Stromal cell of bone marrow (primary cell): ENCODE data around the gene SDC3.

Experiments
- DNase-seq: peaks from one replicate; pipeline ENCODE4 v3.0.0-alpha.2; 2012; ENCODE audit warnings: low read depth

SDC3 gene

DNA sequence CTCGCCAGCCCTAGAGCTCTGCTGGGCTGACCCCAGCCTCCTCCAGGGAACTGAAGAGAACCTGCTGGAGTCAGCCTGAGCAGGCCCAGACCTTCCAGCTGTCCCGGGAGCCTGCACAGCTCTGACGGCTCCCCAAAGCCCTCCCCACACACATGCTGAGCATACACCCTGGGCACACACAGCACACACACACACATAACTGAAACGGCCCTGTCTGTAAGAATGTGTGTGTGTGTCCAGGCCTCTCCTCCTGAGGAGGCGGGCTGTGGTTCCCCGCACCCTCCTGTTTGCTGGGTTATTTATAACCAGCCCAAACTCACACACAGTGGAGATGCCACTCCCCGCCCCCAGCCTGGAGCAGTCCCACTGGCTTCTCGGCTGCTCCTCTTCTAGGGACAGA, 20.2 kb downstream of the SDC3 start:
- DNase-seq: peak; percentile 43

DNA sequence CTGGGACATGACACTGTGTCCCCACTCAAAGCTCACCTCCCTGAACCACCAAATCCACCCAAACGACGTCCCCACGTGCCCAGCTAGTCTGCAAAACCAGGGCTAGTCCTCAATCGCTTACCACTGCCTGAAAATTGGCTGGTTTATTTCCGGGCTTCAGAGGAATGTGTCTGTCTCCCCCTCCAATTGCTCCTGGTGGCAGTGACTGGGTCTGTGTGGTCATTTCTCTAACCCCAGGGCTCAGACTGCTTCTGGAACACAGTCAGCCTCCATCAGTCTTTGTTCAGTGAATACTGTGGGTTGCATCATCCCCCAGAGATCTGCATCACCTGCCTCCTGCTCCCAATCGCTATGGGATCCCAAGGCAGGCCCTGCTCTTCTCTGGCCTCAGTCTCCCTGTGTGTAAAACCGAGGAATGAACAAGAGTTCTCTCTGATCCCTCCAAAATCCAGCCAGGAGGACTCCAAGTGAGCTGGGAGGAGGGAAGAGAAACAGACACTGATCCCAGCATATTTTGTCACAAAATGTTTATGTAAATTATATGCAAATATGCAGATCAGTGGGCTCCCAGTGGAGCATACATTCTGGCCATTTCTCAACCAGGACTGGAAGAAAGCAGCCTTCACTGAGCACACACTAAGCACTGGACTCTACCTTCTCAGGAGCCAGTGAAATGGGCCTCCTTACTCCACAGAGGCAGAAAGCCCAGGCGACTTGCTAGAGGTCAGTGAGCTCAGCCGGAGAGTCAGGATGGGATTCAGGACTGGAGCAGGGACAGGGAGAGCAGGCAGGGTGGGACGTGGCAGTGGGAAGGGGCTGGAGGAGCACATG, 20.9 kb downstream of the SDC3 start:
- DNase-seq: no peak

DNA sequence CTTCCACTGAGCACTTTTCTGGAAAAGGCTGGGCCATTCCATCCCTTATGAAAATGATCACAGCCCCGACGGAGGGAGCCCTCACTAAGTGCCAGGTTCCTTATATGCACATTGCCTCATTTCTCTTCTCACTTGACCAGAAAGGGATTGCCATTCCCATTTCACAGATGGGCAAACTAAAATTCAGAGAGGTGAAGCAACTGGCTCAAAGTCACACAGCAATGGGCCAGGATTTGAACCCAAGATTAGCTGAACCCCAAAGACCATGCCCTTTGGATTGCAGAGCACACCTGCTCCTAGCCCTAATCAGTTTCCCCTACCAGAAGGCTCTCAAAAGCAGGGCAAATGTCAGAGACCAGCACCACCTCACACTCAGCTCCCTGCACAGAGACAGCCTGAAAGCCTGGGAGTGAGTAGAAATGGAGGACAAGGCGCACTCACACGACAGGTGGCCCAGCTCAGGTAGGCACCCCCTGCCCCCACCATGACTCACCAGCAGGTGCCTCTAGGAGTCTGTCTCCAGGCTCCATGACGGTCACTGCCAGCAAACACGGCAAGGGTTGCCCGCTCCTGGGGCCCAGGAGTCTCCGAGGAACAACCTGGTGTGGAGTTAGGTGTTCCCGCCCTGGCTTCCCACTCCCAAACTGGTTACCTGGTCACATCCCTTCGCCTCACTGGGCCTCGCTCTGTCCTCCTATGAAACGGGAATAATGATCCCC, 21.7 kb downstream of the SDC3 start:
- no peak for DNase-seq

DNA sequence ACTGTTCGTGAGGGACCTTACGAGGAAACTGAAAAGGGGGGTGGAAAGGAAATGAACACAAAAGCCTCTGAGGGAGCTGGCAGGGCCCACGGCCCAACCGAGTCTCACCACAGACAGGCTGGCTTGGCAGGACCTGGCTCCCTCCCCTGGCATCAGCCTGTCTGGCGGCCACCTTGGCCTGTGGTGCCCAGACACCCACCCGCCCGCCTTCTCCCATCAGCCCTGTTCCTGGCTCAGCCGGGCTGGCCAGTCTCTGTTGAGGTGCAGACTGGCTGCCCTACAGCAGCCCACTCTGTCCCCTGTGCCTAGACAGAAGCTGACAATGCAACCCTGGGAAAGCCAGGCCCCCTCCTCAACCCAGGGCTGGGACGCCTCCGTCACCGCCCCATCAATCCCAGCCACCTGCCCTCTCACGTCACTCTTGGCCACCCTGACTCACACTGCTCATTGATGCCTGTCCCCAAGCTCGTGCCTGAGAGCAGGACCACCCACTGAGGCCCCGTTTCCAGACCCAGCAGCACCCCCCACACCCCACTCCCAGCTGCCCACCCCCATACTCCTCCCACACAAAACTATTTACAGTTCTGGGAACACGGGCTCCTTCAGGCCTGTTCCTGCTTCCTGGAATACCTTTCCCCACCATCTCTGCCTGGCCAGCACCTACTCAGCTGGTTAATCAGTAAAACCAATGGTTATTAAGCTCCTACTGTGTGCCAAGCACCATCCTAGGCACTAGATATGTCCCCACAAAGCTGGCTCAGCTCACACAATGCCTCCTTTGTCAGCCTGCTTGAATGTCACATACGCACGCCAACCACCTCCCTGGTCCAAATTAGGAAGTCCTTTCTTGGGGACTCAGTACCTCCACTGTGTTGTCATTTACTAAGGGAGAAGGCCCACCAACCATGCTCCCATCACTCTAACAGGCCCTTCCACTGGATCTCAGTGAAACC, 22.7 kb downstream of the SDC3 start:
- DNase-seq: no peak

DNA sequence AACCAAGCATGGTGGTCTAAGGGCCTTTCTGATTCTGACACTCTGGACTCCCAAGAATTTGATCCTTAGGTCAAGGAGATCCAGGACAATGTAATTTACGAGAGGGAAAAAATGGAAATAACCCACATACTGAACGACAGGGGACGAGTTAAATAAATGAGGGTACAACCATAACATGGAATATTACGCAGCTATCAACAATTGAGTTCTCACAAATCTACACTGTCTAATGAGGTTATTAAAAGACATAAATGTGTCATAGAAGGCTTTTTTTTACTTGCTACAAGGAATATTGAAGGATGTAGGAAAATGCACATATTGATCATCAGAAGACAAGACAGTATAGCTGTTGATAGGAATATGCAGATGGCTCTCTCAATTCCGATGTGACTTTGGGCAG, 23.8 kb downstream of the SDC3 start:
- no peak for DNase-seq

DNA sequence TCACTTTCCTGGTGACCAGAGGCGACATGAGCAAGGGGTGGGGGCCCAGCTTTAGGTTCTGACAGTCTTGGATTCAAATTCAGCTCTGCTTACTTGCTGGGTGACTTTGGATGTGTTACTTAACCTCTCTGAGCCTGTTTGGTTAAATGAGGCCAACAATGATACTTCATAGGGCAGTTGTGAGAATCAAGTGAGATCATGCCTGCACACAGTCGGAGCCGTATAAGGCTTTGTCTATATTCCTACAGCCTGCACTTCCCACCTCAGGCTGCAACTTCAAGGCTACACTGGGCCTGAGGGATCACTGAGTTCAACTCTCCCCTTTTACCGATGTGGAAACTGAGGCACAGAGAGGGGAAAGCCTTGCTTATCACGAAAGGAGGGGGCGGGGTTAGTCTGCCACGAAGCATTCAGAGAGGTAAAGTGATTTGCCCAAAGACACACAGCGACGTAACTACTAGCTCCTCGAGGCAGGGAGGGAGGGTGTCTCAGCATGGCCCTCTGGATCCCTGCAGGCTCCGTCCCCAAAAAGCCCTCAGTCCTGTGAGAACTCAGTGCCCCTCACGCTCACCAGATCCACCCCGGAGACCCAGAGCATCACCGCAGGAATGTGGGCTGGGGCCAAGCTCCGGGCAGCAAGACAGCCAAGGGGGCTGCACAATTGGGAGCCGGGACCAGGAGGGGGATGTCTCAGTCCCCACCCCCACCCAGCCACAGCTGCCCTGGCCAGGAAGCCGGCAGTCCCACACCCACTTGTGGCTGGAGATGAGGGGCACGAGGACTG, 25.0 kb downstream of the SDC3 start:
- DNase-seq: no peak

DNA sequence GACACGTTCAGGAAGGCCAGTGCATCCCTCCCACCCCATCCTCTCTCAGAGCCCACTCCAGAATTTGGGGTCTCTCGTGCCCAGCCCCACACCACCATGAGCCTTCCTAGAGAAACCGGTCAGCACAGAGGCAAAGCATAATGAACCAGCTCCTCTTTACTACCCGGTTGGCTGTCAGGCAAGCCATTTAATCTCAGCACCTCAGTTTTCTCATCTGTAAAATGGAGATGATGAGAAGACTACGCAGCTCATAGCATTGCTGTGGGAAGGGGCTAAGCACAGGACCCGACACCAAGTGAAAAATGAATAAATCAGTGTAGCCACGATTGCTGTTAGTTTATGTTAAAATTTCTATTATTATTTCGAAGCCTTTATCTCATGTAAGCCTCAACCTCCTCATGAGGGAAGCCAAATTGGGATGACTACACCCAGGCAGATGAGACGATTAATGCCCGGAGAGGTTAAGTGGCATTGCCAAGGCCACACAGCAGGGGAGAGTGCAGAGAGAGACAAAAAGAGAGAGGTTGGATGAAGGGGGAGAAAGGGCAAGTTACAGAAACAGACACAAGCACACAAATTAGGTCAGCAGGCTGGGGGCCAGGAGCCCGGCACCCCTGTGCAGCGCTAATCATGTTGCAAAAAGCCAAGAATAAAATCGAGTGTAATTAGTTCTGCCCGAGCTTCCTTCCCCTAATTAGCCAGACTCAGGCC, 25.7 kb downstream of the SDC3 start:
- no peak for DNase-seq

DNA sequence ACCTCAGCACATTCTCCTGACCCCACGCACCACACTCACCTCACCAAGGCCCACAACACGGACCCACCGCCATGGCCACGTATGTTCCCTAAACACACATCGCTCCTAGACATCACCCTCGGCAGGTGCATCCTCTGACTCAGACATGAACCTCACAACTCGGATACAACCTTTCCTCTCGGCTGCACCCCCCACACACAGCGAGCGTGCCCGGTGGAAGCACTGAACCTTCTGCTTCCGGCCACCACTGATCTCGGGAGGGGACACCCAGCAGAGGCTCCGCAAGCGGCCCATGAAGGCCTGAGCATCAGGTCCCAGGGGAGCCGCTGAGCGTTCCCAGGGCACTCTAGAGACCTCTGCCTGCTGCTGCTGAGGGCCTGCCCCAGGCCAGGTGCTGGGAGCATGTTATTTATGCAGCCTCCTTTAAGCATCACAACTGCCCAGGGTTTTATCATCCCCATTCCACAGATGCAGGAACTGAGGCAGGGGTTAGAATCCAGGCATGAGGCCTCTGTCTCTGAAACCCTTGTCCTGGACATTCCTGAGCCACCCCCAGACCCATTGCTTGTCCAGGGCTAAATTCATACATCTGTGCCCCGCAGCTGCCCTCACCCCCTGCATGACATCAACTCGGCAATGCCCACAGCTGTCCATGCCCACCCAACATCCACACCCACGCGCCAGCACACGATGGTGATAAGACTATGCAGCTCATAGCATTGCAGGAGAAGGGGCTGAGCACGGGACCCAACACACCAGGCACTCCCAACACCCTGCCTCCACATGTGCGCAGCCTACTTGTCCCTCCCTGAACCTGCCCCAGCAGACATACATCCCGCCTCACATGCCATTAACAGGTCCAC, 27.0 kb downstream of the SDC3 start:
- no peak for DNase-seq

DNA sequence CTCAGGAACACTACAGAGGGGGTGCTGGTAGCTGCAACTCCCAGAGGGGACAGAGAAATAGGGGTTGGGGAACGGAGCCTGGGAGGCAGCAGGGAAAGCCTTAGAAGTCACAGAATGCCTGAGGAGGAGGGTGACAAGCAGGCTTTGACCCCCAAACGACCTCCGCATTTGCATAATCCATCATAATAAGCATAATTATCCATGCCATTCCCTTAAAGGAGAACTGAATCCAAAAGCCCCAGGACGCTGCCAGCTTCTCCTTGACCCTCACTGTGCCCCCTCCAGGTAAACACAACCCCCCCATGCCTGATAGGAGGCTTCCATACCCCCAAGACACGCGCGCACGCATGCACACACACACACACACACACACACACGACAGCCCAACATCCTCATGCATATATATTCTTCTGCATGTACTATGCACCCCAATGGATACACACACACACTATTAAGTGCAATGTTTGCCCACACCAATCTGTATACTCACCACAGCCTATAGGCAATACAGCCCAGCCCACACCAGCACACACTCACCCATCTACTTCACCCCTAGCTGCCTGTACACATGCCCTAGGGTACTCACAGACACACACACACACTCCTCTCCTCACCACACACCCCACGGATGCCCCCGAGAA, 27.8 kb downstream of the SDC3 start:
- DNase-seq: no peak

DNA sequence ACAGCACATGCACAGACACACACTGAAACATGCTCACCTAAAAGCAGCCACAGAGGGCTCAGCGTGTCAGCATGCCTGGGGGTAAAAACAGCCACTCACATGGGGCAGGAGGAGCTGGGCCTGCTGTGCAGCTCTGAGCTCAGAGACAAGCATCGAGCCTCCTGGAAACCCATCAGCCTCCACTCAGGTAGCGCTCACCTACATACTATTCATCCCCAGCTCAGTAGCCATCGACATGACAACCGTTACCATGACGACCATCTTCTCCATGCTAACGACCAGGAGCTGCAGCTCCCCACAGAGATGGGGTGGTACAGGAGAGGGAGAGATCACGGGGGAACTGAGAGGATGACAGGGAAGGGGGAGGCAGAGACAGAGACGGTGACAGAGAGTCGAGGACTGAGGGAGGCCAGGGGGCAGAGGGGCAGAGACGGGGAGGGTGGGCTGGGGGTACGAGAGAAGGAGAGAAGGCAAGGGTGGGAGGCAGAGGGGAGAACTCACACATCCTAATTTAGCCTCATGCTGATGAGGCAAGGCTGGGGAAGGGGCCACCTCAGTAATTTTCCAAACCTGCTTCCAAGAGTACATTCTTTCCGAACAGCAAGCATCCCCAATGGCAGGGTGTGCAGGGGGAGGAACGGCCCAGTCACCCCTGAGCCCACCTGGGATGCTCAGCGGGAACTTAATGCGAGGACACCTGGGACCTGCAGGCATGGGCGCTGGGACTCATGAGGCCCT, 28.4 kb downstream of the SDC3 start:
- DNase-seq: no peak

DNA sequence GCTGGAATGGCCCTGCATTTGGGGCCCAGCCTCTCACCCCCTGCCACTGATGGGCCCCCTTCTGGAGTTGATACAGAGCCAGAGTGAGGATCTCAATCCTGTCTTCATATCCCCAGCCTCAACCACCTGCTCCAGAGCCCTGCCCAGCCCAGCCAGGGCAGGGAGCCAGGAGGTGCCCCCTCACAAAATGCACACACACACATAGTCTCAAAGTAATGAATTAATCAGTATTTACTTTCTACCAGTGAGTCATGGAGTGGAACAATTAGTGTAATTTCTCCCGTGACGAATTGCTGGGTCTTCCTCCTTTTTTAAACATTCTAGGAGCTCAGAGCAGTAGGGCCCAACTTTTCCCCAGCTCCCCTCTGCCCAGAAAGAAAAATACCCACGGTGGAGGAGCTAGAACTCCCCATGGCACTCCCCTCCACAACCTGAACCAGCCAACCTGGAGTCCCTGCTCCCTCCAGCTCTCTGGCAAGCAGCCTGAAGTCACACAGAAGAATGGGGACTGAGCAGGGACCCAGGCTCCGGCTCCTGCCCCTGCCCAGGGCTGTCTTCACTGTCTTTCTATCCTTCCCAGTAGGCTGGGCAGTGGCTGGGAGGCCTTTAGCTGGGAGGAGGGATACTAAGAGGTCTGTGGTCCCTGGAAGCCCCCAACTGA, 29.3 kb downstream of the SDC3 start:
- no peak for DNase-seq

DNA sequence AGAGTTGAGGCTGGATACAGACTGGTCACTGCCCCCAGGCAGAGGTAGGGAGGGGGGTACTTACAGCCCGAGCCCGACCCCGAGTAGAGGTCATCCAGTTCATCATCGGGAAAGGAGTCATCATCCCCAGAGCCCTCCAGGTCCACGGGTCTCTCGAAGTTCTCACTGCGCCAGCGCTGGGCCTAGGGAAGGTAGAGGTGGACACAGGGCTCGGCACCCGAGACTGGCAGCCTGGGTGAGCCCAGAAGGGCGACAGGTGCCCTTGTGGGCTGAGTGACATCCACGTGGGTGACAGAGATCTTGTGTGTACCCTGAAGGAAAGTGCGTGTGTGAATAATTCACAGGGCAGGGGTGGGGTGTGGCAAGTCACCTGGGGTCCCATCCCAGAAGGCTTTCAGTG, 30.0 kb downstream of the SDC3 start:
- no peak for DNase-seq

DNA sequence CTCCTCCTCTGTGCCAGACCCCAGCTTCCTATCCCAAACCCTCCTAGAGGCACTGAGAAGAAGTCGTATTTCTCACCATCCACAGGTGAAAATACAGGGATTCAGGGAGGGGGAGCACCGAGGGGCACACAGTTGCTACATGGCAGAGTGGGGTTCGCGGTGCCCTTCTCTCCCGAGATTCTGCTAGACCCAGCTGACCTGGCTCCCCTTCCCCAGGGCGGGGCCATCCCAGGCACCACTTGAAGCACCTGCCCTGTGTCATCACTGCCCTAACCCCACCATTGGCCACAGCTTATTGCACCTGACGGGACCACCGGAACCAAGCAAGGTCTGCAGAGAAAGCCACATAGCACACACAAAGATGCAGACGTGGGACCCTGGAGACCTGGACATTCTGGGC, 30.5 kb downstream of the SDC3 start:
- DNase-seq: no peak

DNA sequence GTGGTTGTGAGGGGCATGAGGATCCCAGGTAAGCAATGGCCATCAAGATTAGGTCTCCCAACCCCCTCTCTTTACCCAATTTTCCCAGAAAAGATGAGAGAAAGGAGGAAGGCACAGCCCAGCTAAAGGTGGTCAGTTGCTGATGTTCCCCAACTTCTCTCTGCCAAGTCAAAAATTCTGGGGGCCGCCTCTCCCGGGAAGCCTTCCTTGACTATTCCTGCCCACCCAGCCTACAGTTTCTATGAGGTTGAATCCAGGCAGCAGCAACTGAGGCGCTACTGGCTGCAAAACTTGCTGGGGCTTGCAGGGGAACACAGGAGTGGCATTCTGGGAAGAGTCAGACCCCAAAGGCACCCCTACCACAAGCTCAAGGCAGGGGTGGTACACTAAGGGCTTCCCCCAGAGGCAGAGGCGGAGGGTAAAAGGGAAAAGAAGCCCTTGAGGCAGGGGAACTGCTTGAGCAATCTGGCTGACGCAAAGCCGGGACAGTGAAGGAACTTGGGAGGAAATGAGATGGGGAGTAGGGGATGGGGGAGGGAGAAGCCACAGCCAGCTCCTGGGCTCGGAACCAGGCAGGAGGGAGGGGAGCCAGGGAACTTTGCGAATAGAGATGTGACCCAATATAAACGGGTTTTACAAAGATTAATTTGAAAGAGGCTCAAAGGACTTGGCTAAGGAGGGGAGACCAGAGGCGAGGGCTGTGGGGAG, 31.2 kb downstream of the SDC3 start:
- DNase-seq: peak; percentile 61

DNA sequence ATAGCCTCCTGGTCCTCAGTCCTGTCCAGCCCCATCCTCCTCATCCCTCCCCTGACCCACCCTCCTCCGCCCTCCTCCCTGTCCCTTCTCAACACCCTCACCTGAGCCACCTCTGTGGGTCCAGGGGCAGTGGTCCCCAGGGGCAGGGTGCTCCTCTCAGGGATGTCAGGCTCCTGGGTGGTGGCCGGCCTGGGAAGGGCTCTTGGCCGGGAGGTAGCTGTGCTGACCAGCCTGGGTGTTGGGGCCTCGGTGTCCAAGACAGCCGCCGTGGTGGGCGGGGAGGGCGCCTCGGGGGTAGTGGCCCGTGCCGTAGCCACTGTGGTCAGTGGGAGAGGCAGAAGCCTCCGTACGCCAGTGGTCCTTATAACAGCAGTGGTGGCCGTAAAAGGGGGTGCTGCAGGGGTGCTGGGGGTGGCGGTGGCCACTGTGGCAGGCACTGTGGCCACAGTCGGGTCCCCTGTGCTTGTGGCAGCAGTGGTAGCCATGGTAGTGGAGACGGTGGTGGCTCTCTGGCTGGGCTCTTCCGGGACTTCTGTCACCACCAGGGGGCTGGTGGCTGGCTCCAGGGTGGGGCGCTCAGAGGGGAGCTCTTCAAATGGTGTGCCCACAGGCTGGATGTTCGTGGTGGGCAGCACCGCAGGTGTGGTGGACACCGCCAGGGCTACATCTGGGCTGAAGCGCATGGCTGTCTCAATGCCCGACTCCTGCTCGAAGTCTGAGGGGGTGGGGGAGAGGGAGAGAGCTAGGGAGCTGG, 31.9 kb downstream of the SDC3 start:
- no peak for DNase-seq

DNA sequence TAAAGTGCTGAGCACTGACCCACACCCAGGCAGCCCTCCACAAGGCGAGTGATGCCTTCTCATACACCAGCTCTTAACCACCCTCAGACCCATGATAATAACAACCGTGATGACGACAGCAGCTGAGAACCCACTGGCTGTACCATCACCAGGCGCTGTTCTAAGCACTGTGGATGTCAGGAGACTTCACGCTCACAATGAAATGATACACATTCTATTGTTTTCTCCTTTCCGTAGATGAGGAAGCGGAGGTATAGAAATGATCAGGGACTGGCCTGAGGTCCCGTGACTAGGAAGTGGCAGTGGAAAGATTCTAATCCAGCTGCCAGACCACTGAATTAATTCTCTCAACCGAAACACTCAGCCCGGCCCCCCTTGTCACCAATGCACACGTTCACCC, 32.6 kb downstream of the SDC3 start:
- DNase-seq: no peak

DNA sequence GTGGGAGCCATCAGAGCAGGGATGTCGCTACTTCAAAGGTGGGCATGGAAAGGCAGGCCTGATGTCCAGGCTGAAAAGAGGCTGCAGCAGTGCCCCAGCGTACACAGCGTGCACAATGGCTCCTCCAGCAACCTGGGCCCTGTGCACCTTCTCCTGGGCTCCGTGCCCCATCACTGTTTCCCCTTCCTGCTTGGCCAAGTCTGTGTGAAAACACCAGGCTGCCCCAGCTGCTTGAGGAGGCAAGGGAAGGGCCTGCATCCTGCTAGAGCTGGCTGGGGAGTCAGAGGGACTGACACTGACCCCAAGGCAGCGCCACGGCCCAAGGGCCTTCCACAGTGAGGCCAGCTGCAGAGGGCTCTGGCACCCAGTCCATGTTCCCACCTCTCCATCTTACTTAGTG, 33.4 kb downstream of the SDC3 start:
- no peak for DNase-seq
